CD14-positive monocyte (primary cell): ENCODE results near the gene MAPKAPK3. TPM values are rescaled to one million over a fixed set of nuclear protein-coding genes. Genes with fewer than 3 reads are reported as not detected.

Source experiments
- DNase-seq, 3 donors: peaks; one replicate each; pipeline ENCODE4 v3.0.0-alpha.2; 2011 to 2022
- H2AFZ ChIP-seq: 2 replicates; pipeline ENCODE4 v1.6.0; 2012; ENCODE audit warnings: mild to moderate bottlenecking, low read depth, low read length, inconsistent platforms; ENCODE audit not compliant: insufficient read depth, poor library complexity, severe bottlenecking
- H3K27ac ChIP-seq, 2 donors: 1 replicate in 1 of 2; 2 replicates in 1 of 2; pipeline ENCODE4 v1.5.1; 2012 to 2013; ENCODE audit warnings: low read length in 2 of 2, control low read depth in 1 of 2, inconsistent platforms in 1 of 2, low read depth in 1 of 2, mild to moderate bottlenecking in 1 of 2
- H3K27me3 ChIP-seq, 2 donors: one replicate each; pipeline versions ENCODE4 v1.6.0 to v1.6.1; 2011 to 2013; ENCODE audit warnings: low read length in 2 of 2; ENCODE audit not compliant: control insufficient read depth in 2 of 2, insufficient read depth in 2 of 2
- H3K36me3 ChIP-seq, 2 donors: replicated peaks in 1 of 2; 1 replicate in 1 of 2; 2 replicates in 1 of 2; pipeline versions ENCODE4 v1.5.1 to v1.6.1; 2012 to 2013; ENCODE audit warnings: low read length in 2 of 2, control low read depth in 1 of 2, inconsistent platforms in 1 of 2, mild to moderate bottlenecking in 1 of 2; ENCODE audit not compliant: insufficient read depth in 2 of 2, control insufficient read depth in 1 of 2
- H3K4me1 ChIP-seq, 2 donors: 1 replicate in 1 of 2; 2 replicates in 1 of 2; pipeline versions ENCODE4 v1.5.1 to v1.6.1; 2012 to 2013; ENCODE audit warnings: low read length in 2 of 2, control low read depth in 1 of 2, inconsistent platforms in 1 of 2, mild to moderate bottlenecking in 1 of 2, moderate library complexity in 1 of 2; ENCODE audit not compliant: insufficient read depth in 2 of 2, control insufficient read depth in 1 of 2
- H3K4me2 ChIP-seq: replicated peaks from 2 replicates; pipeline ENCODE3; 2012; ENCODE audit warnings: low read length, moderate library complexity, mild to moderate bottlenecking; ENCODE audit not compliant: poor library complexity, severe bottlenecking; ENCODE audit errors: extremely low read depth
- H3K4me3 ChIP-seq, 3 experiments: fragments of 200-600 bp in 1 of 3; sonication (generic) in 1 of 3; replicated peaks in 1 of 3; 1 replicate in 2 of 3; 2 replicates in 1 of 3; pipeline ENCODE4 v1.5.1; 2011 to 2013; ENCODE audit warnings: low read length in 3 of 3, mild to moderate bottlenecking in 3 of 3, control low read depth in 2 of 3, low read depth in 2 of 3, inconsistent platforms in 1 of 3, moderate library complexity in 1 of 3
- H3K79me2 ChIP-seq: 2 replicates; pipeline ENCODE4 v1.6.0; 2012; ENCODE audit warnings: mild to moderate bottlenecking, control low read depth, inconsistent platforms, low read length, moderate library complexity; ENCODE audit not compliant: insufficient read depth
- H3K9ac ChIP-seq: 2 replicates; pipeline ENCODE4 v1.6.0; 2017; ENCODE audit warnings: low read length, mild to moderate bottlenecking; ENCODE audit not compliant: insufficient read depth, poor library complexity, severe bottlenecking
- H3K9me3 ChIP-seq, 2 donors: replicated peaks in 1 of 2; 1 replicate in 1 of 2; 2 replicates in 1 of 2; pipeline versions ENCODE4 v1.5.1 to v1.6.1; 2012 to 2013; ENCODE audit warnings: low read length in 2 of 2, control low read depth in 1 of 2; ENCODE audit not compliant: control insufficient read depth in 1 of 2, insufficient read depth in 1 of 2
- H4K20me1 ChIP-seq: 2 replicates; pipeline ENCODE4 v1.6.0; 2012; ENCODE audit warnings: mild to moderate bottlenecking, low read length, control low read depth, moderate library complexity; ENCODE audit not compliant: insufficient read depth
- H3K27ac Mint-ChIP-seq, 7 donors: one replicate each; pipeline ENCODE4 v1.8.0; 2020; ENCODE audit warnings: mild to moderate bottlenecking in 7 of 7, mixed read lengths in 7 of 7, moderate library complexity in 6 of 7, inconsistent platforms in 2 of 7
- H3K27me3 Mint-ChIP-seq, 3 donors: one replicate each; pipeline ENCODE4 v1.8.0; 2021 to 2022; ENCODE audit warnings: low read depth in 3 of 3, mild to moderate bottlenecking in 3 of 3, mixed read lengths in 3 of 3, moderate library complexity in 3 of 3, inconsistent platforms in 1 of 3
- H3K36me3 Mint-ChIP-seq, 2 donors: one replicate each; pipeline ENCODE4 v1.8.0; 2020; ENCODE audit warnings: mixed read lengths in 2 of 2, inconsistent platforms in 1 of 2, mild to moderate bottlenecking in 1 of 2
- H3K4me1 Mint-ChIP-seq: one replicate; pipeline ENCODE4 v1.8.0; 2020; ENCODE audit warnings: mild to moderate bottlenecking, mixed read lengths
- H3K4me3 Mint-ChIP-seq, 2 donors: one replicate each; pipeline ENCODE4 v1.8.0; 2020; ENCODE audit warnings: mild to moderate bottlenecking in 2 of 2, mixed read lengths in 2 of 2, moderate library complexity in 1 of 2
- H3K9me3 Mint-ChIP-seq, 7 donors: one replicate each; pipeline ENCODE4 v1.8.0; 2020 to 2022; ENCODE audit warnings: mixed read lengths in 7 of 7, mild to moderate bottlenecking in 6 of 7, moderate library complexity in 6 of 7, inconsistent platforms in 2 of 7
- WGBS: methylation state at CpG from one replicate; pipeline ENCODE4 v1.1.5; 2013; ENCODE audit warnings: missing lambda C conversion rate; ENCODE audit not compliant: insufficient coverage; 5-methylcytosine and 5-hydroxymethylcytosine counted together
- intact Hi-C, 2 donors: fragments of 100-400 bp; cut with micrococcal nuclease; formaldehyde crosslinking; loops; one replicate each; pipeline versions ENCODE4 v1.15.0 to v1.15.1; 2023
- polyA plus RNA-seq, 3 donors: library from polyadenylated mRNA; depleted of rRNA in 1 of 3; unstranded in 2 of 3; stranded (reverse) in 1 of 3; fragments of 300-500 nt in 2 of 3; fragments of >200 nt in 1 of 3; fragmentation: Illumina TruSeq in 2 of 3; gene quantifications; 1 replicate in 2 of 3; 2 replicates in 1 of 3; pipeline ENCODE4 v1.2.3, GENCODE V29; 2012 to 2021
- TF ChIP-seq, protein P1 (sequence below): fragments of 200-600 bp; IDR thresholded peaks from one replicate; pipeline ENCODE4 v1.8.0; 2022; ENCODE audit warnings: antibody characterized with exemption, mild to moderate bottlenecking

Gene MAPKAPK3
- polyA plus RNA-seq, 3 donors = 173 to 252 (median 201) TPM

GRCh38 chr3:50648944-50649343 lies 32.0 kb downstream of the MAPKAPK3 start:
- TF ChIP-seq, protein P1, sequence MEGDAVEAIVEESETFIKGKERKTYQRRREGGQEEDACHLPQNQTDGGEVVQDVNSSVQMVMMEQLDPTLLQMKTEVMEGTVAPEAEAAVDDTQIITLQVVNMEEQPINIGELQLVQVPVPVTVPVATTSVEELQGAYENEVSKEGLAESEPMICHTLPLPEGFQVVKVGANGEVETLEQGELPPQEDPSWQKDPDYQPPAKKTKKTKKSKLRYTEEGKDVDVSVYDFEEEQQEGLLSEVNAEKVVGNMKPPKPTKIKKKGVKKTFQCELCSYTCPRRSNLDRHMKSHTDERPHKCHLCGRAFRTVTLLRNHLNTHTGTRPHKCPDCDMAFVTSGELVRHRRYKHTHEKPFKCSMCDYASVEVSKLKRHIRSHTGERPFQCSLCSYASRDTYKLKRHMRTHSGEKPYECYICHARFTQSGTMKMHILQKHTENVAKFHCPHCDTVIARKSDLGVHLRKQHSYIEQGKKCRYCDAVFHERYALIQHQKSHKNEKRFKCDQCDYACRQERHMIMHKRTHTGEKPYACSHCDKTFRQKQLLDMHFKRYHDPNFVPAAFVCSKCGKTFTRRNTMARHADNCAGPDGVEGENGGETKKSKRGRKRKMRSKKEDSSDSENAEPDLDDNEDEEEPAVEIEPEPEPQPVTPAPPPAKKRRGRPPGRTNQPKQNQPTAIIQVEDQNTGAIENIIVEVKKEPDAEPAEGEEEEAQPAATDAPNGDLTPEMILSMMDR = no peak
- H3K4me2 ChIP-seq = no peak overlapping the region
- Mint-ChIP-seq H3K9me3 (no peaks in the 10 kb centered on the region), H3K36me3 (peaks cover 66 to 67% of the 10 kb centered on the region in 2 donors), H3K27ac (peak overlapping the region in 2 of 7 donors; percentile 49 to 50), H3K4me3 (no peak overlapping the region), H3K4me1 (peaks cover 8% of the 10 kb centered on the region), H3K27me3 (peaks cover 0 to 1% (median 0%) of the 10 kb centered on the region in 3 donors)
- peaks cover 100% of the 10 kb centered on the region for H4K20me1 ChIP-seq
- peaks cover 56 to 67% of the 10 kb centered on the region in 2 donors for H3K36me3 ChIP-seq
- no peak overlapping the region for H3K4me3 ChIP-seq
- no peak overlapping the region for H3K27ac ChIP-seq
- H3K9ac ChIP-seq = no peak overlapping the region
- intact Hi-C loops = no loop called here
- no peaks in the 10 kb centered on the region for H3K4me1 ChIP-seq
- WGBS = 90% methylated on average over 2 of the region's 2 CpGs
- H2AFZ ChIP-seq = no peak overlapping the region
- H3K79me2 ChIP-seq = peaks cover 7% of the 10 kb centered on the region
- no peak for DNase-seq
- H3K27me3 ChIP-seq = no peaks in the 10 kb centered on the region
- H3K9me3 ChIP-seq = no peaks in the 10 kb centered on the region

DNA sequence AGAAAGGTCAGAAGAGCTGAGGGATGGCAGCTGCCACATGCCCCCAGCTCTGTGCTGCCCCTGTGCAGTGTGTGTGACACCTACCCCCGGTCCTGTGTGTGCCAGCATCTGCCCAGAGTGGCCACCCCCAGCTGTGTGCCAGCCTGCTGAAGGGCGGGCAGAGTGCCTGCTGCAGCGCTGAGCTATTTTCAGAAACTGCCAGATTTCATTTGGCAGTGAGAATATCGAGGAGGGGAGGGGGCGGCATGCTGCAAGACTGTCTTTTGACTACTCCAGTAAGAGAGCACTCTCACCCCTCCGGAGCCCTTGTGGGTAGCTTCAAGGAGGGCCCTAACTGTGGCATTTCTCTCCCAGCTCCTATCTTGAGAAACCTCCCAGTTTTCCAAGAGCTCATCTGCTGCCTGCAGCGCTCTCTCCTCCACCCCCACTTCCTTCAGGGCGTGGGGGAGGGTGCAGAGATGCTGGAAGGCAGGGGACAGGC lies 32.5 kb downstream of the MAPKAPK3 start:
- Mint-ChIP-seq H3K27ac (peak overlapping the region in 1 of 7 donors; percentile 50), H3K27me3 (peaks cover 0 to 1% (median 0%) of the 10 kb centered on the region in 3 donors), H3K4me1 (peaks cover 12% of the 10 kb centered on the region), H3K9me3 (no peaks in the 10 kb centered on the region), H3K4me3 (no peak overlapping the region), H3K36me3 (peaks cover 60 to 61% of the 10 kb centered on the region in 2 donors)
- no peak overlapping the region for H3K4me3 ChIP-seq
- peaks cover 2% of the 10 kb centered on the region for H3K79me2 ChIP-seq
- TF ChIP-seq, protein P1 = no peak
- no peaks in the 10 kb centered on the region for H3K9me3 ChIP-seq
- DNase-seq = no peak
- intact Hi-C loops = no loop called here
- peaks cover 2 to 4% of the 10 kb centered on the region in 2 donors for H3K4me1 ChIP-seq
- H3K4me2 ChIP-seq = no peak overlapping the region
- H4K20me1 ChIP-seq = peaks cover 100% of the 10 kb centered on the region
- no peaks in the 10 kb centered on the region for H3K27me3 ChIP-seq
- H2AFZ ChIP-seq = no peak overlapping the region
- H3K27ac ChIP-seq = no peak overlapping the region
- H3K9ac ChIP-seq = no peak overlapping the region
- peaks cover 51 to 62% of the 10 kb centered on the region in 2 donors for H3K36me3 ChIP-seq
- WGBS = 100% methylated on average over 1 of the region's 8 CpGs
